HUES6 (cell line): ENCODE data around the gene YIPF2.
A peak's percentile ranks its signal among the peaks of the same experiment; 100 is the strongest.
"Not testable (repeated sequence)": the region's sequence is repeated elsewhere in the genome, so short reads cannot be mapped to it uniquely, and the experiment has no call there.

Source experiments
- H3K27ac ChIP-seq: 2 replicates; pipeline ENCODE4 v1.7.0; 2013; ENCODE audit warnings: low read depth, mild to moderate bottlenecking, low read length, inconsistent platforms
- H3K27me3 ChIP-seq: 2 replicates; pipeline ENCODE4 v1.6.1; 2013; ENCODE audit warnings: low read length; ENCODE audit not compliant: control insufficient read depth, insufficient read depth
- H3K36me3 ChIP-seq: 2 replicates; pipeline ENCODE4 v1.6.1; 2013; ENCODE audit warnings: low read length; ENCODE audit not compliant: control insufficient read depth, insufficient read depth
- H3K4me1 ChIP-seq: 2 replicates; pipeline ENCODE4 v1.6.1; 2013; ENCODE audit warnings: low read length; ENCODE audit not compliant: control insufficient read depth, insufficient read depth
- H3K4me3 ChIP-seq: 2 replicates; pipeline ENCODE4 v1.5.1; 2013; ENCODE audit warnings: low read depth, low read length
- H3K9ac ChIP-seq: one replicate; pipeline ENCODE4 v1.6.1; 2013; ENCODE audit warnings: mild to moderate bottlenecking, low read length
- H3K9me3 ChIP-seq: 2 replicates; pipeline ENCODE4 v1.6.1; 2013; ENCODE audit warnings: low read depth, low read length; ENCODE audit not compliant: control insufficient read depth, insufficient read depth

Gene YIPF2

GRCh38 chr19:10885201-10886169 lies 43.0 kb downstream of the YIPF2 start:
- no peaks in the 10 kb centered on the region for H3K36me3 ChIP-seq
- peaks cover 64% of the 10 kb centered on the region for H3K4me1 ChIP-seq
- no peak overlapping the region for H3K4me3 ChIP-seq
- H3K27ac ChIP-seq, result no peak overlapping the region
- no peak overlapping the region for H3K9ac ChIP-seq
- no peaks in the 10 kb centered on the region for H3K27me3 ChIP-seq
- H3K9me3 ChIP-seq, result no peaks in the 10 kb centered on the region

DNA sequence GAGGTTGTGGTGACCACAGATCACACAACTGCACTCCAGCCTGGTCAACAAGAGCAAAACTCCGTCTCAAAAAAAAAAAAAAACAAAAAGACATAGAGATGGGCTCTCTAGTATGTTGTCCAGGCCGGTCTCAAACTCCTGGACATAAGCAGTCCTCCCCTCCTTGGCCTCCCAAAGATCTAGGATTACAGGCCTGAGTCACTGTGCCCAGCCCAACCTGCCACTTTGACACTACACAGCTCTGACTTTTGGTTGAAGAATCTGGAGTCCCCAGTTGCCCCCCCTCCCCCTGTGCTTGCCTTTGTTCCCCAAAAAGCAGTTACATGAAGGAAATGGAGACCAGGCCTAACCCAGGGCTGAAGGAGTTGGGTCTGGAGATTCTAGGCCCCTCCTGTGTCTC lies 44.2 kb downstream of the YIPF2 start:
- H3K4me1 ChIP-seq, result peaks cover 75% of the 10 kb centered on the region
- H3K9ac ChIP-seq, result no peak overlapping the region
- no peak overlapping the region for H3K4me3 ChIP-seq
- H3K27ac ChIP-seq, result no peak overlapping the region
- no peaks in the 10 kb centered on the region for H3K27me3 ChIP-seq
- no peaks in the 10 kb centered on the region for H3K36me3 ChIP-seq
- H3K9me3 ChIP-seq, result no peaks in the 10 kb centered on the region

DNA sequence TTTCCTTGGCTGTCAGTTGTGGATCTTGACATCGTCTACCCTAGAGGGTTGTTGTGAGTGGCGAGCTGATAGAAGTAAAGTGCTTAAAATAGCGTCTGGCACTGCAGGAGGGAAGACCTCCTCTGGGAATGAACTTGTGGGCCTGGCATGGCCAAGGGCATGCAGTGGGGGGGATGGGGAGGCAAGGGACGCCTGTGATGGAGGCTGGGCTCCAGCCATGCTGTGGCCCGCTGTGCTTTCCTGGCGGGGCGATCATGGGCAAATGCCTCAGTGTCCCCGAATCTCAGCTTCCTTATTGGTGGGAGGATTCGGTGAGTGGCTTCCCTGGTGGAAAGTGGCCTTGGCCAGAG lies 46.4 kb downstream of the YIPF2 start:
- Histone ChIP-seq H3K4me1 (peaks cover 59% of the 10 kb centered on the region), H3K27me3 (no peaks in the 10 kb centered on the region), H3K27ac (no peak overlapping the region), H3K9ac (peak overlapping the region; percentile 40), H3K36me3 (no peaks in the 10 kb centered on the region), H3K4me3 (peak overlapping the region; percentile 10; the same call in 1 of the 2 replicates), H3K9me3 (no peaks in the 10 kb centered on the region)

GRCh38 chr19:10881403-10882107 lies 46.9 kb downstream of the YIPF2 start:
- Histone ChIP-seq H3K4me1 (peaks cover 54% of the 10 kb centered on the region), H3K4me3 (peak overlapping the region; percentile 10; the same call in 1 of the 2 replicates), H3K27ac (no peak overlapping the region), H3K9ac (peak overlapping the region; percentile 40), H3K9me3 (no peaks in the 10 kb centered on the region), H3K27me3 (no peaks in the 10 kb centered on the region), H3K36me3 (no peaks in the 10 kb centered on the region)

DNA sequence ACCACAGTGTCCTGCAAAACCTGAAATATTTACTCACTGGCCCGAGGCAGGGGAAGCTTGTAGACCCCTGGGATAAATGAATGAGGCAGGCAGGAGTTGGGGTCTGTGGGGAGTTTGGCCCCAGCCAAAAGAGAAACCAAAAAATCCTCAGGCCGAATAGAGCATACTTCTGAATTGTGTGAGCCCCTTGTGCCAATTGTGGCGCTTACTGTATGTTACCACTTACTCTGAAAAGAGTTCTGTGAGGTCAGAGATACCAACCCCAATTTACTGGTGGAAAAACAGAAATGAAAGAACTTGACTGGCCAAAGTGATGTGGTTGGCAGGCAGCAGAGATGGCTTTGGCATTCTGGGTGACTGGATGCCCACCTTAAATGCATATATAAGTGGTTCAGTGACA lies 50.2 kb downstream of the YIPF2 start:
- no peaks in the 10 kb centered on the region for H3K36me3 ChIP-seq
- no peak overlapping the region for H3K4me3 ChIP-seq
- no peaks in the 10 kb centered on the region for H3K9me3 ChIP-seq
- H3K27ac ChIP-seq, result peak overlapping the region; percentile 65; the same call in 1 of the 2 replicates
- peaks cover 42% of the 10 kb centered on the region for H3K4me1 ChIP-seq
- H3K27me3 ChIP-seq, result no peaks in the 10 kb centered on the region
- H3K9ac ChIP-seq, result no peak overlapping the region

DNA sequence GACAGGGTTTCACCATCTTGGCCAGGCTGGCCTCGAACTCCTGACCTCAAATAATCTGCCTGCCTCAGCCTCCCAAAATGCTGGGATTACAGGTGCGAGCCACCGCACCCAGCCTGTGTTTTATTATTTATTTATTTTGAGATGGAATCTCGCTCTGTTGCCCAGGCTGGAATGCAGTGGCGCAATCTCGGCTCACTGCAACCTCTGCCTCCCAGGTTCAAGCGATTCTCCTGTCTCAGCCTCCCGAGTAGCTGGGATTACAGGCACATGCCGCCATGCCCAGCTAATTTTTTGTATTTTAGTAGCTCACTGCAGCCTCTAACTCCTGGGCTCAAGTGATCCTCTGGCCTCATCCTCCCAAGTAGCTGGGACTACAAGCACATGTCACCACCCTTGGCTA lies 50.8 kb downstream of the YIPF2 start:
- H3K27me3 ChIP-seq, H3K4me3 ChIP-seq, H3K36me3 ChIP-seq, H3K27ac ChIP-seq, H3K9me3 ChIP-seq, H3K9ac ChIP-seq: not testable (repeated sequence)
- peaks cover 39% of the 10 kb centered on the region for H3K4me1 ChIP-seq

- H3K9me3 ChIP-seq, result no peaks in the 10 kb centered on the region
- peaks cover 30% of the 10 kb centered on the region for H3K4me1 ChIP-seq
- H3K27ac ChIP-seq, result no peak overlapping the region
- no peak overlapping the region for H3K4me3 ChIP-seq
- H3K27me3 ChIP-seq, result no peaks in the 10 kb centered on the region
- peak overlapping the region; percentile 17 for H3K9ac ChIP-seq
- H3K36me3 ChIP-seq, result no peaks in the 10 kb centered on the region
Observed at GRCh38 chr19:10876459-10877240, 51.8 kb downstream of the YIPF2 start.

DNA sequence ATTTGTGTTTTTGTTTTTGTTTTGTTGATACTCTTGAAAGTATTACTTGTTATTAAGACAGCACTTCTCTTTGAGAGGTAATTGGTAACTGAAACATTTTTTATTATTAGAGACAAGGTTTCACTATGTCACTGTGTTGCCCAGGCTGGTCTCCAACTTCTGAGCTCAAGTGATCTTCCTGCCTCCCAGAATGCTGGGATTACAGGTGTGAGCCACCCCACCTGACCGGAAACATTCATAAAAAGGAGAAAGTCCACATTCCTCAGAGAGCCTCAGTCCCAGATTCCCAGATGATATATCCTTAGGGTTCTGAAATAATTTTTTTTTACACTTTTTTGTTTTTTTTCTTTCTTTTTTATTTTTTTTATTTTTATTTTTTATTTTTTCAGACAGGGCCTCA lies 54.4 kb downstream of the YIPF2 start:
- Histone ChIP-seq H3K27me3 (no peaks in the 10 kb centered on the region), H3K36me3 (no peaks in the 10 kb centered on the region), H3K9me3 (no peaks in the 10 kb centered on the region), H3K27ac (no peak overlapping the region), H3K4me1 (peaks cover 7% of the 10 kb centered on the region), H3K4me3 (no peak overlapping the region), H3K9ac (no peak overlapping the region)

DNA sequence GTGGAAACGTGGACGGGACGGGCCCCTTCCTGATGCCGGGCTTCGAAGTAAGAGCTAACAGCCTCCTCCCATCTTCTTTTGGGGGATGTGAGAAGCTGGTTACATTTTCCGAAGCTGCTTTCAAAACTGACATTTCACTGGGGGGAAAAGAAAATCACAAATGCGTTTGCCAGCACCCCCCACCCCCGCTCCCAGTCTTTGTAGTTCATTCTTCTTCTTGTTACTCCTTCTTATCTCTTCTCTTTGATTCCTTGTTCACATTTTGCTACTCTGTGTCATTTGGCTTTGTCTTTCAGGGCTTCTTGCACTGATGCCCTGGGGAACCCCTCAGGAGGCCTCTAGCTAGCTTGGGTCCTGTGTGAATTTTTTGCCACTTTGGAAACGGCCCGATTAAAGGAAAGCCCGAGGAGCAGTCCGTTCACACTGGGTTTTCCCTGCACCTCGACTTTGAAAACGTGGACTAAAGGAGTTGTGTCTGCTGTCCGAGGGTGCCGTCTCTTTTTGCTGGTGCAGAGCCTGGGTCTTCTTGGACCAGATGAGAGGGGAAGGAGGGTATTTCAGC lies 55.8 kb downstream of the YIPF2 start:
- Histone ChIP-seq H3K4me1 (peaks cover 3% of the 10 kb centered on the region; the same call in 1 of the 2 replicates), H3K9me3 (no peaks in the 10 kb centered on the region), H3K9ac (peak overlapping the region; percentile 50), H3K36me3 (no peaks in the 10 kb centered on the region), H3K4me3 (peak overlapping the region; percentile 96), H3K27me3 (no peaks in the 10 kb centered on the region), H3K27ac (peak overlapping the region; percentile 76; the same call in 1 of the 2 replicates)
